Effector memory CD8-positive, alpha-beta T cell (primary cell): ENCODE data around the gene ZNF273.
"Not testable (repeated sequence)": the region's sequence is repeated elsewhere in the genome, so short reads cannot be mapped to it uniquely, and the experiment has no call there.

Experiments used
- ATAC-seq: fragments of 150-1000 bp; cut with Tn5 transposase; replicated peaks from 2 replicates; pipeline ENCODE4 v1.10.0; 2021; ENCODE audit warnings: mild to moderate bottlenecking, moderate library complexity
- DNase-seq, 3 experiments: peaks; one replicate each; pipeline ENCODE4 v3.0.0; 2021
- H3K27ac Mint-ChIP-seq, 2 donors: one replicate each; pipeline ENCODE4 v1.8.0; 2022; ENCODE audit warnings: mild to moderate bottlenecking in 2 of 2, mixed read lengths in 2 of 2, moderate library complexity in 2 of 2
- H3K27me3 Mint-ChIP-seq, 2 donors: one replicate each; pipeline ENCODE4 v1.8.0; 2022; ENCODE audit warnings: mixed read lengths in 2 of 2
- H3K36me3 Mint-ChIP-seq: one replicate; pipeline ENCODE4 v1.8.0; 2022; ENCODE audit warnings: mild to moderate bottlenecking, moderate library complexity, mixed read lengths; ENCODE audit not compliant: insufficient read depth
- H3K4me1 Mint-ChIP-seq, 2 donors: one replicate each; pipeline ENCODE4 v1.8.0; 2022; ENCODE audit warnings: low read depth in 2 of 2, mixed read lengths in 2 of 2
- H3K4me3 Mint-ChIP-seq, 2 donors: one replicate each; pipeline ENCODE4 v1.8.0; 2022; ENCODE audit warnings: mild to moderate bottlenecking in 2 of 2, mixed read lengths in 2 of 2, moderate library complexity in 2 of 2
- H3K9me3 Mint-ChIP-seq, 2 donors: one replicate each; pipeline ENCODE4 v1.8.0; 2022; ENCODE audit warnings: mixed read lengths in 2 of 2

The ZNF273 gene

GRCh38 chr7:64888561-64888900 lies 14.5 kb upstream of the ZNF273 start:
- peak overlapping the region; percentile 85 to 90 for H3K4me3 Mint-ChIP-seq
- ATAC-seq, result peak; percentile 40
- peaks cover 51 to 75% of the 10 kb centered on the region in 2 donors for H3K27me3 Mint-ChIP-seq
- H3K36me3 Mint-ChIP-seq, result no peaks in the 10 kb centered on the region
- DNase-seq, result no peak
- peak overlapping the region; percentile 31 to 89 for H3K27ac Mint-ChIP-seq
- H3K4me1 Mint-ChIP-seq, result peaks cover 9 to 11% of the 10 kb centered on the region in 2 donors
- H3K9me3 Mint-ChIP-seq, result no peaks in the 10 kb centered on the region

- Mint-ChIP-seq H3K27me3 (peaks cover 45 to 70% of the 10 kb centered on the region in 2 donors), H3K9me3 (no peaks in the 10 kb centered on the region), H3K4me3 (peak overlapping the region; percentile 85 to 90), H3K27ac (peak overlapping the region; percentile 31 to 89), H3K36me3 (no peaks in the 10 kb centered on the region), H3K4me1 (peaks cover 9 to 11% of the 10 kb centered on the region in 2 donors)
- ATAC-seq (peak; percentile 55), DNase-seq (no peak)
Observed at GRCh38 chr7:64888901-64889685, 14.0 kb upstream of the ZNF273 start.

- no peak for DNase-seq
- ATAC-seq, result no peak
- Mint-ChIP-seq H3K4me3 (peak overlapping the region; percentile 18 to 60), H3K36me3 (no peaks in the 10 kb centered on the region), H3K9me3 (no peaks in the 10 kb centered on the region), H3K27ac (no peak overlapping the region), H3K4me1 (peaks cover 9 to 11% of the 10 kb centered on the region in 2 donors), H3K27me3 (peaks cover 39 to 63% of the 10 kb centered on the region in 2 donors)
Observed at GRCh38 chr7:64889686-64890162, 13.3 kb upstream of the ZNF273 start.

- not testable (repeated sequence) for H3K27ac Mint-ChIP-seq, H3K36me3 Mint-ChIP-seq, DNase-seq, H3K4me3 Mint-ChIP-seq, H3K9me3 Mint-ChIP-seq, ATAC-seq
- peaks cover 33 to 58% of the 10 kb centered on the region in 2 donors for H3K27me3 Mint-ChIP-seq
- H3K4me1 Mint-ChIP-seq, result peaks cover 9 to 11% of the 10 kb centered on the region in 2 donors
Observed at GRCh38 chr7:64890273-64890672, 12.8 kb upstream of the ZNF273 start.

GRCh38 chr7:64890761-64891362 lies 12.2 kb upstream of the ZNF273 start:
- DNase-seq, result no peak
- Mint-ChIP-seq H3K4me3 (no peak overlapping the region), H3K9me3 (no peaks in the 10 kb centered on the region), H3K36me3 (no peaks in the 10 kb centered on the region), H3K27ac (no peak overlapping the region), H3K4me1 (peaks cover 9 to 11% of the 10 kb centered on the region in 2 donors), H3K27me3 (peaks cover 27 to 52% of the 10 kb centered on the region in 2 donors)
- no peak for ATAC-seq

GRCh38 chr7:64891363-64892081 lies 11.6 kb upstream of the ZNF273 start:
- H3K27ac Mint-ChIP-seq, H3K36me3 Mint-ChIP-seq, H3K9me3 Mint-ChIP-seq, DNase-seq, ATAC-seq, H3K4me3 Mint-ChIP-seq: not testable (repeated sequence)
- H3K27me3 Mint-ChIP-seq, result peaks cover 22 to 45% of the 10 kb centered on the region in 2 donors
- peaks cover 9 to 11% of the 10 kb centered on the region in 2 donors for H3K4me1 Mint-ChIP-seq

- H3K27me3 Mint-ChIP-seq, result peaks cover 22 to 39% of the 10 kb centered on the region in 2 donors
- no peak for ATAC-seq
- no peak overlapping the region for H3K27ac Mint-ChIP-seq
- H3K4me3 Mint-ChIP-seq, result no peak overlapping the region
- peaks cover 9 to 11% of the 10 kb centered on the region in 2 donors for H3K4me1 Mint-ChIP-seq
- H3K36me3 Mint-ChIP-seq, result no peaks in the 10 kb centered on the region
- no peaks in the 10 kb centered on the region for H3K9me3 Mint-ChIP-seq
- no peak for DNase-seq
Observed at GRCh38 chr7:64892116-64892515, 11.0 kb upstream of the ZNF273 start.

GRCh38 chr7:64892666-64893309 lies 10.3 kb upstream of the ZNF273 start:
- H3K27me3 Mint-ChIP-seq, result peaks cover 21 to 33% of the 10 kb centered on the region in 2 donors
- H3K27ac Mint-ChIP-seq, result no peak overlapping the region
- no peaks in the 10 kb centered on the region for H3K9me3 Mint-ChIP-seq
- no peak for ATAC-seq
- no peak for DNase-seq
- peaks cover 9 to 11% of the 10 kb centered on the region in 2 donors for H3K4me1 Mint-ChIP-seq
- H3K4me3 Mint-ChIP-seq, result no peak overlapping the region
- H3K36me3 Mint-ChIP-seq, result no peaks in the 10 kb centered on the region

GRCh38 chr7:64893401-64893800 lies 9.7 kb upstream of the ZNF273 start:
- Mint-ChIP-seq H3K4me1 (peaks cover 5% of the 10 kb centered on the region in 2 donors), H3K4me3 (no peak overlapping the region), H3K27me3 (peaks cover 15 to 26% of the 10 kb centered on the region in 2 donors), H3K27ac (no peak overlapping the region), H3K9me3 (no peaks in the 10 kb centered on the region), H3K36me3 (no peaks in the 10 kb centered on the region)
- DNase-seq (no peak), ATAC-seq (no peak)

GRCh38 chr7:64902461-64902805 lies 640 bp upstream of the ZNF273 start:
- H3K27me3 Mint-ChIP-seq, H3K9me3 Mint-ChIP-seq, H3K36me3 Mint-ChIP-seq, ATAC-seq, DNase-seq: not testable (repeated sequence)
- Mint-ChIP-seq H3K27ac (peak overlapping the region in 1 of 2 donors; percentile 95), H3K4me3 (peak overlapping the region; percentile 96 to 97), H3K4me1 (peaks cover 20 to 23% of the 10 kb centered on the region in 2 donors)

- Mint-ChIP-seq H3K4me1 (peaks cover 25 to 32% of the 10 kb centered on the region in 2 donors), H3K4me3 (peak overlapping the region; percentile 96 to 97), H3K27me3 (no peaks in the 10 kb centered on the region), H3K27ac (peak overlapping the region; percentile 95 to 97), H3K36me3 (peaks cover 8% of the 10 kb centered on the region), H3K9me3 (no peaks in the 10 kb centered on the region)
- ATAC-seq (no peak), DNase-seq (no peak)
Observed at GRCh38 chr7:64904008-64904407, 935 bp downstream of the ZNF273 start.

- H3K4me1 Mint-ChIP-seq, result peaks cover 30 to 38% of the 10 kb centered on the region in 2 donors
- no peak for DNase-seq
- H3K27ac Mint-ChIP-seq, result no peak overlapping the region
- peaks cover 8% of the 10 kb centered on the region for H3K36me3 Mint-ChIP-seq
- ATAC-seq, result no peak
- no peaks in the 10 kb centered on the region for H3K9me3 Mint-ChIP-seq
- peak overlapping the region in 1 of 2 donors; percentile 97 for H3K4me3 Mint-ChIP-seq
- H3K27me3 Mint-ChIP-seq, result no peaks in the 10 kb centered on the region
Observed at GRCh38 chr7:64905133-64905532, 2.1 kb downstream of the ZNF273 start.

- peaks cover 8% of the 10 kb centered on the region for H3K36me3 Mint-ChIP-seq
- H3K27ac Mint-ChIP-seq, result no peak overlapping the region
- no peaks in the 10 kb centered on the region for H3K9me3 Mint-ChIP-seq
Observed at GRCh38 chr7:64905547-64905946, 2.5 kb downstream of the ZNF273 start.

More at GRCh38 chr7:64905547-64905946, 2.5 kb downstream of the ZNF273 start:
- ATAC-seq (no peak), DNase-seq (no peak)
- Mint-ChIP-seq H3K27me3 (no peaks in the 10 kb centered on the region), H3K4me1 (peaks cover 30 to 41% of the 10 kb centered on the region in 2 donors), H3K4me3 (peak overlapping the region in 1 of 2 donors; percentile 4)
